CD4-positive, alpha-beta T cell treated with Interleukin-1 beta for 1 hour (primary cell): Measurements from ENCODE around the gene TMEM43.
A peak's percentile ranks its signal among the peaks of the same experiment; 100 is the strongest.

ENCODE experiments used
- DNase-seq, 2 donors: peaks; one replicate each; pipeline ENCODE4 v3.0.0-alpha.2; 2020 to 2022

The TMEM43 gene

GRCh38 chr3:14138878-14139655, 14.2 kb downstream of the TMEM43 start:
- no peak for DNase-seq

DNA sequence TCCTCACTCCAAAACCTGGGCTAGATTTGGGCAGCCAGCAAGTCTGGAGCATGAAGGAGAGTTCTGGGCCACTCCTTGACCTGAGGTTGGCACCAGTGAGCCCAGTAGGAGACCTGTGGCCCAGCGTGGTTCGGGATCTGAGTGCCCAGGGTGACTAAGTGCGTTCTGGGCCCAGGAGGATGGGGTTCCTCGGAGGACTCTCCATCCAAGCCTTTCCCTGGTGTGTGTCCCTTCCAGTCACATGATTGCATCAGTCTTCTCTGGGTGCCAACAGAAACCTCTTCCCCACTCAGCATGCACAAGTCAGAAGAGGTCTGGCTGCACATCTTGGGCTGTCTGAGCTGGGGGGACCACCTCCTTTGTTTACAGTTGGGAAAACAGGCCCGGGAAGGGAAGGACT, 14.9 kb downstream of the TMEM43 start:
- no peak for DNase-seq

GRCh38 chr3:14140668-14141067, 15.8 kb downstream of the TMEM43 start:
- no peak for DNase-seq

GRCh38 chr3:14141144-14141543, 16.3 kb downstream of the TMEM43 start:
- no peak for DNase-seq

DNA sequence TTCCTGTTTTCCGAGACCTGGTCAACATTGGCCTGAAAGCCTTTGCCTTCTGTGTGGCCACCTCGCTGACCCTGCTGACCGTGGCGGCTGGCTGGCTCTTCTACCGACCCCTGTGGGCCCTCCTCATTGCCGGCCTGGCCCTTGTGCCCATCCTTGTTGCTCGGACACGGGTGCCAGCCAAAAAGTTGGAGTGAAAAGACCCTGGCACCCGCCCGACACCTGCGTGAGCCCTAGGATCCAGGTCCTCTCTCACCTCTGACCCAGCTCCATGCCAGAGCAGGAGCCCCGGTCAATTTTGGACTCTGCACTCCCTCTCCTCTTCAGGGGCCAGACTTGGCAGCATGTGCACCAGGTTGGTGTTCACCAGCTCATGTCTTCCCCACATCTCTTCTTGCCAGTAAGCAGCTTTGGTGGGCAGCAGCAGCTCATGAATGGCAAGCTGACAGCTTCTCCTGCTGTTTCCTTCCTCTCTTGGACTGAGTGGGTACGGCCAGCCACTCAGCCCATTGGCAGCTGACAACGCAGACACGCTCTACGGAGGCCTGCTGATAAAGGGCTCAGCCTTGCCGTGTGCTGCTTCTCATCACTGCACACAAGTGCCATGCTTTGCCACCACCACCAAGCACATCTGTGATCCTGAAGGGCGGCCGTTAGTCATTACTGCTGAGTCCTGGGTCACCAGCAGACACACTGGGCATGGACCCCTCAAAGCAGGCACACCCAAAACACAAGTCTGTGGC, 16.9 kb downstream of the TMEM43 start:
- DNase-seq: peak in 1 of 2 donors; percentile 18

DNA sequence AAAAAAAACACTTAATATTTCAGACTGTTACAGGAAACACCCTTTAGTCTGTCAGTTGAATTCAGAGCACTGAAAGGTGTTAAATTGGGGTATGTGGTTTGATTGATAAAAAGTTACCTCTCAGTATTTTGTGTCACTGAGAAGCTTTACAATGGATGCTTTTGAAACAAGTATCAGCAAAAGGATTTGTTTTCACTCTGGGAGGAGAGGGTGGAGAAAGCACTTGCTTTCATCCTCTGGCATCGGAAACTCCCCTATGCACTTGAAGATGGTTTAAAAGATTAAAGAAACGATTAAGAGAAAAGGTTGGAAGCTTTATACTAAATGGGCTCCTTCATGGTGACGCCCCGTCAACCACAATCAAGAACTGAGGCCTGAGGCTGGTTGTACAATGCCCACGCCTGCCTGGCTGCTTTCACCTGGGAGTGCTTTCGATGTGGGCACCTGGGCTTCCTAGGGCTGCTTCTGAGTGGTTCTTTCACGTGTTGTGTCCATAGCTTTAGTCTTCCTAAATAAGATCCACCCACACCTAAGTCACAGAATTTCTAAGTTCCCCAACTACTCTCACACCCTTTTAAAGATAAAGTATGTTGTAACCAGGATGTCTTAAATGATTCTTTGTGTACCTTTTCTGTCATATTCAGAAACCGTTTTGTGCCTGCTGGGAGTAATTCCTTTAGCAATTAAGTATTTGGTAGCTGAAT, 17.9 kb downstream of the TMEM43 start:
- DNase-seq: peak; percentile 76 to 83

- DNase-seq: peak in 1 of 2 donors; percentile 28
Observed at GRCh38 chr3:14143271-14144225, 18.7 kb downstream of the TMEM43 start.

GRCh38 chr3:14144423-14145075, 19.7 kb downstream of the TMEM43 start:
- peak; percentile 91 to 92 for DNase-seq

DNA sequence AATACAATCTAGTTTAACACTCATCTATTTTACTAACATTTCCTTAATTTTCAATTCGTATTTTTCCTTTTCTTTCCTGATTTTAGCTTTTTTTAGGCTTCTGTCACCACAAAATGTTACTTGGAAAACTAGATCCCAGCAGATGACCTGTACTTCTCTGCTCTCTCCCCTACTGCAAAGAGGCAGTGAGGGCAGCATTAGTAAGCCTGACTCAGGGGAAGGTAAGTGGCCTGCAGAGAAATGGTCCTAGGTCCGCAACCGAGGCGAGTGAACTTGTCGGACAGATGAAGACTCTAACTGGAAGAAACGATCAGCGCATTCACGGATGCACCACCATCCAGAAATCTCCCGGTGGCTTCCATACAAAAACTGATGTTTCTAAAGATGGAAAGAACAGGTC, 20.4 kb downstream of the TMEM43 start:
- DNase-seq: no peak

GRCh38 chr3:14145670-14146380, 21.0 kb downstream of the TMEM43 start:
- no peak for DNase-seq

DNA sequence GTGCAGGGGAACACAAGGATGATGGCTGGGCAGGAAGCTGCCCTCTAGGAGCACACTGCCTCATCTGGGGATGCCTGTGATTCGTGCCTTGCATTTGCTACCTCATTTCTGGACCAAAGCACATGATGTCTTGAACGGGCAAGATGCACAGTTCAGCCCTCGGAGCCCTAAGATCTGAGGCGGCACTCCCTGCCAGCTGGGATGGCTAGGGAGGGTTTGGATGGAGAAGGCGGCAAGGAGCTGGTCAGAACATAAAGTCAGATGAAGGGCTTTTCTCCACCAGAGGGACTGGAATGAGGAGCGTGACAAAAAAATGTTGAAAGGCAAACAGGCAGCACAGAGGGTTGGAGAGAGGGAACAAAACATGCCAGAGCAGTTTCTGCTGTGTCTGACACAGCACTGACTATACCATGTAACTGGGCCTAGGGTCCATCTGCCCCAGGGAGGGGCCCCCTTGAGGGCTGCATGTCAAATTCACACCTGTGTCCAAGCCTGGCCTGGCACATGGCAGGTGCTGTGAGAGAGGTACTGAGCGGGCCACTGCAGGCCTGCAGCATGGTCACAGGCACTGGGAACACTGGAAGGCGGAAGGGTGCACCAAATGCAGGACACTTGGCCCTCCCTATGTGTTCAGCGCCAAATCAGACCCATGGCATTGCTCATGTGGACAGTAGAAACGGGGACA, 21.7 kb downstream of the TMEM43 start:
- DNase-seq: no peak

DNA sequence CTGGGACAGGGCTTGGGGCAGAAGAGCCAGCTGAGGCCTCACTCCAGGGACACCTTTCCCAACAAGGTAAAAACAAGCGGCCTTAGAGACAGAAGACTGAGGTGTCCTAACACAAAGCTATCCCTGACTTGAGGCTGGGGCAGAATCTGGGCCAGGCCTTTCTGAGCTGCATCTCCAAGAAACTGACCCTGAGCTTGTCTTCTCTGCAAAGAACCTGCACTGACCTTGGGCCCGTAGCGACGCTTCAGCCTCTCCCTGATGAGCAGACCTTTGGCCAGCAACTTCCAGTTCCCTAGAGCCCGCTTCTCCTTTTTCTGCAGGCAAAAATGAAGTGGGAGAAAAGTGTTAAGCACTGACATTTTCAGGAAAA, 22.2 kb downstream of the TMEM43 start:
- DNase-seq: no peak

DNA sequence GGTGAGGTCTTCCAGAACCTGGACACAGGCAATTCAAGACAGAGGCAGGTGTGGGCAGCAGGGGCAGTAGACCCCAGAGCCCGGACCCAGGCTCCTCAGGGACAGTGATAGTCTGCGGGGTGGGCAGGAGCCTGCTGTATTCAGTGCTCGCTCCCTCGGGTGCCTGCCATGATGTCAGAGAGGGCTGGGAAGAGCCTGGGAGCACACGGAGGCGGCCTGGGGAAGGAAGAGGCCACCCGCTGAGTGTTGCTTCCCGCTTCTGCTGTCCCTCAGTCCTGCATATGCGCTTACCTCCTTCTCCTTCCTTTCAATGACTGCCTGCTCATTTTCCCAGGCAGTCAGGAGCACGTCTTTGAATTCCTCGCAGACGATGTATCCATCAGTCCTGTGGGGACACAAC, 22.8 kb downstream of the TMEM43 start:
- DNase-seq: no peak

GRCh38 chr3:14148041-14148985, 23.5 kb downstream of the TMEM43 start:
- no peak for DNase-seq

- DNase-seq: no peak
Observed at GRCh38 chr3:14150078-14150477, 25.2 kb downstream of the TMEM43 start.

- no peak for DNase-seq
Observed at GRCh38 chr3:14150491-14151230, 25.8 kb downstream of the TMEM43 start.

DNA sequence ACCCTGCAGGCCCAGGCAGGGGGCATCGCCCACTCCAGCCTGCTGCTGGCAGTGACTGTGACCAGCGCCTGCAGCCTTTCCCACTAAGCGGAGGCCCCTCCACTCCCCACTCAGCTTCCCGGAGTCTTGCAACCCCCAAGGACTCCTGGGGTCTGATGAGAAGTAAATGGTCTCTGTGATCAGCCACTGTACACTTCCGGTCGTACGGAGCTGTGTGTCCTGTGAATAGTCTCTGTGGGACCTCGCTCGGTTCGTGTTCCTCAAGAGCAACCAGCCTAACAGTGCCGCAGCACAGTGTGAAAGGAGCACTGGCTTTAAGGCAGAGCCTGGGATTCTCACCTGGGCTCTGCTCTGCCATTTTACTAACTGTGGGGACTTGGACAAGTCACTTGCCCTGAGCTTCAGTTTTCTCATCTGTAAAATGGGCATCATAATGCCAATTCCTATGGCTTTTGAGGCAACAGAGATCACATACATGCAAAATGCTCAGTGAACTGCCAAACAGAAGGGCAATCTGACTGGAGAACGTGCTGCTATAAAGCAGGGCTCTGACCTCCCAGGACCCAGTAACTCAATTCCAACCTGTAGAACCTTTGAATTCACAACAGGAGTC, 26.7 kb downstream of the TMEM43 start:
- no peak for DNase-seq

DNA sequence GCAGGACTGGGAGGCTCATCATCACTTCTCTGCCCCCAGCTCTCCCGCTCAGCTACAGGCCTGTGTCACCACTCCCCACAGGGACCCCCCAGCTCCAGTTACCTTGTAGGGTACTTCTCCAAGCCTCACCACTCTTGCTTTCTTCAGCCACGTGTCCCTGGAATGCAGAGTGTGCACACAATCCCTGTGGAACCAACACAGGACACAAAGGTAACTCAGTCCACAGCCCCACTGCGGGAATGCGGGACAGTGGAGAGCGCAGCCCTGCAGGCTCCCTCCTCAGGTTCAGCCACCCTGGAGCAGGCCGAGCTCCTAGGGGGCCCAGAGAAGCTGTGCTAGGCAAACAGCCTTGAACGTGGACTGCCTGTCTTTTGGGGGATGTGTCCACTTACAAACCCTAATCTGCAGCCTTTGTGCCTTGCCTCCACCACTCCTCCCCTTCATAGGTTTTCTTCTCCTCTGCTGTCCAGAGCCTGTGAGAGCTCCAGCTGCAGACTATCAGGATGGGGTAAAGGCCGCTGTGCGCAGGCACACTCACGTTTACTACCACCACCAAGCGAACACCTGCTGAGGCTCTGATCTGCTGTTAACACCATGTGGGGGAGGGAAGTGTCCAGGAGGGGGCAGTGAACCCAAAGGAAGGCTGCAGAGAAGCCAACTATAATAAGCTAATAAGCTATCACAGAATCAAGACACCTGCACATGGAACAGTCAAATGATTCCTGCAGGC, 27.5 kb downstream of the TMEM43 start:
- DNase-seq: no peak
